SIG-M5 treated with dmso at 0.1 percent for 504 hours (cell line): ENCODE measurements around the gene LTO1.

Experiments
- DNase-seq: peaks from one replicate; lab custom pipeline; 2025; ENCODE audit not compliant: unreplicated experiment; lab: John Stamatoyannopoulos, UW

The LTO1 gene

GRCh38 chr11:69647390-69647748 is 27.8 kb downstream of the LTO1 start:
- no peak for DNase-seq

- DNase-seq, result no peak
These were observed 28.4 kb downstream of the LTO1 start for GRCh38 chr11:69646493-69647389.

- no peak for DNase-seq
These were observed 29.2 kb downstream of the LTO1 start for GRCh38 chr11:69645801-69646492.

- no peak for DNase-seq
These were observed 30.0 kb downstream of the LTO1 start for GRCh38 chr11:69644962-69645675.

GRCh38 chr11:69644071-69644961 is 30.8 kb downstream of the LTO1 start:
- DNase-seq, result peak; percentile 15

- no peak for DNase-seq
These were observed 31.5 kb downstream of the LTO1 start for GRCh38 chr11:69643646-69644045.

GRCh38 chr11:69642913-69643632 is 32.1 kb downstream of the LTO1 start:
- DNase-seq, result peak; percentile 62

GRCh38 chr11:69642549-69642912 is 32.6 kb downstream of the LTO1 start:
- no peak for DNase-seq

- DNase-seq, result no peak
These were observed 33.2 kb downstream of the LTO1 start for GRCh38 chr11:69641681-69642548.

GRCh38 chr11:69640995-69641581 is 34.1 kb downstream of the LTO1 start, which contains the start of gene CCND1:
TSS of gene CCND1 (plus strand) at chr11:69641156. CDS start at chr11:69641314, 158 bp downstream.
- DNase-seq, result peak; percentile 74

GRCh38 chr11:69640260-69640994 is 34.7 kb downstream of the LTO1 start:
- DNase-seq, result peak; percentile 13

GRCh38 chr11:69639831-69640230 is 35.3 kb downstream of the LTO1 start:
- no peak for DNase-seq

- DNase-seq, result peak; percentile 79
These were observed 36.0 kb downstream of the LTO1 start for GRCh38 chr11:69638941-69639681.

GRCh38 chr11:69637941-69638871 is 36.9 kb downstream of the LTO1 start:
- no peak for DNase-seq

- DNase-seq, result no peak
These were observed 37.8 kb downstream of the LTO1 start for GRCh38 chr11:69637198-69637940.
